Measurements from ENCODE around the gene OR2F2.

The OR2F2 gene

DNA sequence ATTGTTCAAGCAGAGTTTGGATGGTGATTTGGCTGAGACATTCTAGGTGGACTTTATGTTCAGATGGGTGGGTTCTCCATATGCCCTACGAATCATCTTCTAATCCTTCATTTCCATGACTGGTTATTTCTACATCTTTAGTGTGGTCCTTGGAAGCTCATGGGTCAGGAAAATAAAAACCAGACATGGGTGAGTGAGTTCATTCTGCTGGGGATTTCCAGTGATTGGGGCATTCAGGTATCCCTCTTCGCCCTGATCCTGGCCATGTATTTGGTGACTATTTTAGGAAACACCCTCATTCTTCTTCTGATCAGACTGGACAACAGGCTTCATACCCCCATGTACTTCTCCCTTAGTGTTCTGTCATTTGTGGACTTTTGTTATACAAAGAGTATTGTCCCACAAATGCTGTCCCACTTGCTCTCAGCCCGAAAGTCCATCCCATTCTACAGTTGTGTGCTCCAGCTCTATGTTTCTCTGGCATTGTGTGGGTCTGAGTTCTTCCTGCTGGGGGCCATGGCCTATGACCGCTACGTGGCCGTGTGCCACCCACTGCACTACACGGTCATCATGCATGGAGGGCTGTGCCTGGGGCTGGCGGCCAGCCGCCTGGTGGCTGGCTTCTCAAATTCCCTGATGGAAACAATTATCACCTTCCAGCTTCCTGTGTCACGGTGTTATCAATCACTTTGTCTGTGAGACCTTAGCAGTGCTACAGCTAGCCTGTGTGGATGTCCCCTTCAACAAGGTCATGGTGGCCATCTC is 45.9 kb downstream of the OR2F2 start:
- DNase-seq = no peak

DNA sequence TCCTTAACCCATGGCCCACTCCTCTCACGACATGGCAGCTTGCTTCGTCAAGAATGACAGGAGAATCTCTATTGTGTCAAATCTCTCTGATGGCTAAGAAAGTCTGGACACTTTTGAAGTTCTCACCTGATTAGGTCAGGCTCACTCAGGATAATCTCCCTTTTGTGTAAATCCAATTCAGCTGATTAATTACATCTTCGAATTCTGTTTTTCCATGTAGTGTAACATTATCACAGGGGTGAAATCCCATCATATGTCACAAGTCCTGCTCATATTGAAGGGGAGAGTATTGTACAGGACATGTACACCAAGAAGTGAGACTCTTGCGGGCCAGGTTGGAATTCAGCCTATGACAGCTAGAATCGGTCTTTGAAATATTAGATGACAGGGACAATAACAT is 48.9 kb downstream of the OR2F2 start:
- no peak for DNase-seq
